ENCODE measurements around the gene PREX1. TPM values are rescaled to one million over a fixed set of nuclear protein-coding genes. Genes with fewer than 3 reads are reported as not detected.

PREX1 gene
- total and polyA plus RNA-seq, 2 of the 4 experiments (the other 2 are of a cell fraction) = 0.67 to 0.72 TPM

- TF ChIP-seq ELK1 (IDR thresholded peaks at IDR 0.05; ENCODE audit: borderline replicate concordance, low read depth, low read length) (no peak), CHD1 (IDR thresholded peaks at IDR 0.05; ENCODE audit: low read depth, low read length) (no peak), MAZ (IDR thresholded peaks at IDR 0.05; ENCODE audit: borderline replicate concordance, low read depth, low read length) (no peak), MXI1 (IDR thresholded peaks at IDR 0.05; ENCODE audit: borderline replicate concordance, low read depth, low read length) (no peak), FOS (IDR thresholded peaks at IDR 0.05; ENCODE audit: low read depth, low read length) (no peak), USF2 (IDR thresholded peaks at IDR 0.05; ENCODE audit: low read depth, low read length) (no peak)
- H3K23ac ChIP-seq (ENCODE audit: low read depth, low read length) = no peak overlapping the region
- no peak overlapping the region for H2AK5ac ChIP-seq (ENCODE audit: low read depth, low read length)
- H3K27me3 ChIP-seq (ENCODE audit: control insufficient read depth, insufficient read depth, low read length) = peaks cover 27% of the 10 kb centered on the region
- H3K36me3 ChIP-seq (ENCODE audit: control insufficient read depth, insufficient read depth, low read length) = no peaks in the 10 kb centered on the region
- H3K4ac ChIP-seq (ENCODE audit: low read depth, low read length) = no peak overlapping the region
- H3K4me1 ChIP-seq (ENCODE audit: control insufficient read depth, insufficient read depth, low read length) = no peaks in the 10 kb centered on the region
- no peak overlapping the region for H2BK15ac ChIP-seq (ENCODE audit: low read depth, low read length)
- no peak overlapping the region for H4K91ac ChIP-seq (ENCODE audit: insufficient read depth, low read depth, low read length)
- H3K18ac ChIP-seq (ENCODE audit: low read depth, low read length) = no peak overlapping the region
- H3K9me1 ChIP-seq (ENCODE audit: insufficient read depth, low read length) = no peaks in the 10 kb centered on the region
- no peak overlapping the region for H2BK120ac ChIP-seq (ENCODE audit: low read depth, low read length)
- no peak overlapping the region for H4K8ac ChIP-seq (ENCODE audit: low read depth in 2 of 2, low read length in 2 of 2)
- no CpG with 5 or more reads among the region's 5 CpGs for WGBS, 2 experiments (ENCODE audit: extremely low coverage in 2 of 2, insufficient read length in 1 of 2)
- H2AK9ac ChIP-seq (replicated peaks; ENCODE audit: low read depth, low read length, poor library complexity) = no peak overlapping the region
- in situ Hi-C loops (cut with MboI; ENCODE audit: low sequenced_read_pairs) (no loop called here), intact Hi-C loops (cut with micrococcal nuclease) (no loop called here), dilution Hi-C loops (cut with HindIII; ENCODE audit: low sequenced_read_pairs, unreplicated experiment) (no loop called here)
- no peak overlapping the region for H2BK5ac ChIP-seq (ENCODE audit: low read depth, low read length, poor library complexity, severe bottlenecking)
- ATAC-seq (ENCODE audit: low read depth) = no peak
- H3K9me3 ChIP-seq (ENCODE audit: control insufficient read depth, insufficient read depth, low read length) = no peaks in the 10 kb centered on the region
- H3K4me2 ChIP-seq (ENCODE audit: low read depth, low read length) = no peak overlapping the region
- H2BK20ac ChIP-seq (ENCODE audit: low read depth, low read length) = no peak overlapping the region
- H3K79me1 ChIP-seq (ENCODE audit: low read depth in 1 of 2, low read length in 2 of 2) = no peaks in the 10 kb centered on the region
- no TSS peak for BruUV-seq (replicated peaks)
- no peak for DNase-seq
- no peaks in the 10 kb centered on the region for H4K20me1 ChIP-seq (ENCODE audit: insufficient read depth, low read length)
- ChIA-PET CTCF (no interaction called here), POLR2A (ENCODE audit: unreplicated experiment) (no interaction called here)
- no peak overlapping the region for H3K4me3 ChIP-seq (ENCODE audit: insufficient read depth, low read depth, low read length)
- no peak overlapping the region for H3K27ac ChIP-seq (ENCODE audit: insufficient read depth, low read length)
- H3K56ac ChIP-seq (ENCODE audit: extremely low read depth, insufficient read depth, low read length) = no peak overlapping the region
- no peak overlapping the region for H3K14ac ChIP-seq (replicated peaks; ENCODE audit: low read depth, low read length)
- no peak overlapping the region for H2AFZ ChIP-seq (replicated peaks; ENCODE audit: low read length, poor library complexity)
- H3K9ac ChIP-seq (ENCODE audit: low read depth, low read length) = no peak overlapping the region
- H4K5ac ChIP-seq (ENCODE audit: low read depth, low read length) = no peak overlapping the region
These were observed 218.3 kb downstream of the PREX1 start for GRCh38 chr20:48609491-48609978.
